NCI-H460 (cell line): ENCODE data around the gene SLC5A12. TPM values are rescaled to one million over a fixed set of nuclear protein-coding genes. Genes with fewer than 3 reads are reported as not detected.

Experiments used
- DNase-seq: peaks from one replicate; pipeline ENCODE4 v3.0.0-alpha.2; 2016; ENCODE audit warnings: low read depth; ENCODE audit errors: extremely low read depth
- total RNA-seq: library from RNA; depleted of rRNA; stranded (reverse); fragments of >200 nt; shearing (Covaris generic); gene quantifications from 2 replicates; pipeline ENCODE4 v1.2.3, GENCODE V29; 2014

The SLC5A12 gene
- total RNA-seq, 1 experiment from 2014 or later = not detected

- no peak for DNase-seq
Observed at GRCh38 chr11:26719998-26720397, 1.9 kb downstream of the SLC5A12 start.

- no peak for DNase-seq
Observed at GRCh38 chr11:26719289-26719973, 2.4 kb downstream of the SLC5A12 start.

- DNase-seq = no peak
Observed at GRCh38 chr11:26717771-26718170, 4.1 kb downstream of the SLC5A12 start.

- DNase-seq = no peak
Observed at GRCh38 chr11:26715133-26715532, 6.7 kb downstream of the SLC5A12 start.

GRCh38 chr11:26712497-26712896 is 9.4 kb downstream of the SLC5A12 start:
- DNase-seq = no peak

GRCh38 chr11:26710489-26710888 is 11.4 kb downstream of the SLC5A12 start:
- DNase-seq = no peak

GRCh38 chr11:26708736-26709456 is 13.0 kb downstream of the SLC5A12 start:
- DNase-seq = no peak

GRCh38 chr11:26706181-26706580 is 15.7 kb downstream of the SLC5A12 start:
- DNase-seq = no peak

GRCh38 chr11:26704249-26704648 is 17.6 kb downstream of the SLC5A12 start:
- DNase-seq = no peak

GRCh38 chr11:26703411-26704191 is 18.3 kb downstream of the SLC5A12 start:
- DNase-seq = no peak

- DNase-seq = no peak
Observed at GRCh38 chr11:26702406-26702805, 19.5 kb downstream of the SLC5A12 start.

GRCh38 chr11:26700574-26701235 is 21.2 kb downstream of the SLC5A12 start:
- no peak for DNase-seq

GRCh38 chr11:26698224-26698623 is 23.6 kb downstream of the SLC5A12 start:
- DNase-seq = no peak

GRCh38 chr11:26696330-26696729 is 25.5 kb downstream of the SLC5A12 start:
- no peak for DNase-seq

- no peak for DNase-seq
Observed at GRCh38 chr11:26688701-26689100, 33.2 kb downstream of the SLC5A12 start.

GRCh38 chr11:26687351-26687750 is 34.5 kb downstream of the SLC5A12 start:
- DNase-seq = no peak

GRCh38 chr11:26677566-26677965 is 44.3 kb downstream of the SLC5A12 start:
- DNase-seq = no peak

GRCh38 chr11:26676641-26677040 is 45.2 kb downstream of the SLC5A12 start:
- DNase-seq = no peak

- DNase-seq = no peak
Observed at GRCh38 chr11:26675233-26675928, 46.5 kb downstream of the SLC5A12 start.

- DNase-seq = no peak
Observed at GRCh38 chr11:26665946-26666345, 55.9 kb downstream of the SLC5A12 start.
